ENCODE data around the gene TRIM6.
"Not testable (repeated sequence)": the region's sequence is repeated elsewhere in the genome, so short reads cannot be mapped to it uniquely, and the experiment has no call there.

Gene TRIM6

GRCh38 chr11:5596607-5597201 is at the start of gene TRIM6:
TSS of gene TRIM6 (plus strand) at chr11:5596637. CDS start at chr11:5596898, 261 bp downstream.
- DNase-seq (ENCODE audit: low read depth in 2 of 2) = no peak

DNA sequence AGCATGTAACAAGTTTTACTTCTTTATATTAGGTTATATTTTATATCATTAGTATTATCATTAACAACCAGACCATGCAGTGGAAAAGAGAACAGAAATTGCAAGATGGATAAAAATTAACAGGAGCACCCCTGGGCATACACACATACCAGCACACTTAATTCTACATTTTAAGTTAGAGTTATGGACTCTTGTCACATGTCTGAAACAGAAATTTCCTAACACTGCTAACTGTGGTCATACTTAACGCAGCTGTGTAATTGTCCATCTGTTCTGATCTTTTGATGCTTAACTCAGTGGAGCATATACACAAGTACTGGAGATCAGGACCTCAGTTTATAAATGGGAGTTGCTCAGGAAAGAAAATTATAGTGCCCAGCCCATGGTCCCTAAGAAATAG is 48.5 kb upstream of the TRIM6 start:
- DNase-seq (ENCODE audit: low read depth in 2 of 2) = no peak

- DNase-seq (ENCODE audit: low read depth in 2 of 2) = no peak
Measured at GRCh38 chr11:5548440-5548839, 48.0 kb upstream of the TRIM6 start, which contains the start of gene OR52H1. TSS of gene OR52H1 (minus strand) at chr11:5548540. CDS start at chr11:5545505, 3,035 bp downstream.

DNA sequence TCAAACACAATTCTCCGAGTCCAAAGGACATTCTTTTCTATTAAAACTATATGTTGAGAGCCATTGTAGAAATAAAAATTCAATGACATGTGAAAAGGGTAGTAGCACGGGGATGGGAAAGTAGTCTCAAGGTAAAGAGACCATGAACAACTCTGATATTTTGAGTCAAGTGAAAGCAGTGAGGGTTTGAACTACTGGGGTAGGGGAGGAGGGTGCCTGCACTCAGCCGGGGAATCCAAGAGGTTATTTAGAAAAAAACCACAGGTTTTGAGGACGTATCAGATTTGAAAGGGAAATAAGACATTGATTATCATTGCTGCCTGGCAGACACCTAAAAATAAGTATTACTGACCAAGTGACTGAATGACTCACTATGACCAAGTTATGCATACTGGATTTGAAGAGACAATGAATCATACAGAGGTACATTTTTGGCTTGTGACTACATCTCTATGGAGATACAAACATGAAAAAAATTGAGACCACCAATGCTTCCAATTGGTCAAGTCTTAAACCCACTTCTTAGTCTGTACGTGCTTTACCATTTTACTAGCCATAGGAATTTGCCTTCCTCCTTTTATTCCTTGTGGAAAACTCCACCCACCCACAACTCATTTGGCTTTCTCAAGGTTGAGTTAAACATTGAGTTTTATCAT is 45.9 kb upstream of the TRIM6 start:
- DNase-seq (ENCODE audit: low read depth in 2 of 2) = no peak

DNA sequence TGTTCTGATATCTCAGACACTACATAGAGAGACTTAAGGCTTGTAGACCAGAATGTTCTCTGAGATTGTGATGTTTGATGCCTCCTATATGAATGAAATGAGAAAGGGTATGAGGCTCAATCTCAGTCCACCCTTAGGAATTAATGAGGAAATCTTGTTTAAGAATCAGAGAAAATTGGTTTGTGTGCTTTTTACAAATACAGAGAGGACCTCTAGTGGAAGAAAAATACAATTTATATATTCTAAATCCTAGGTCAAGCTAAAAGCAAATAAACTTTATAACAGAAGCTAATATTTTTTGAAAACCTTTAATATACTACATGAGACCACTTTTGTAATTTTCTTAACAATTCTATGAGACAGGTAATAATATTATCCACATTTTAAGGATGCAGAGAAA is 43.1 kb upstream of the TRIM6 start:
- DNase-seq (ENCODE audit: low read depth in 2 of 2) = no peak

DNA sequence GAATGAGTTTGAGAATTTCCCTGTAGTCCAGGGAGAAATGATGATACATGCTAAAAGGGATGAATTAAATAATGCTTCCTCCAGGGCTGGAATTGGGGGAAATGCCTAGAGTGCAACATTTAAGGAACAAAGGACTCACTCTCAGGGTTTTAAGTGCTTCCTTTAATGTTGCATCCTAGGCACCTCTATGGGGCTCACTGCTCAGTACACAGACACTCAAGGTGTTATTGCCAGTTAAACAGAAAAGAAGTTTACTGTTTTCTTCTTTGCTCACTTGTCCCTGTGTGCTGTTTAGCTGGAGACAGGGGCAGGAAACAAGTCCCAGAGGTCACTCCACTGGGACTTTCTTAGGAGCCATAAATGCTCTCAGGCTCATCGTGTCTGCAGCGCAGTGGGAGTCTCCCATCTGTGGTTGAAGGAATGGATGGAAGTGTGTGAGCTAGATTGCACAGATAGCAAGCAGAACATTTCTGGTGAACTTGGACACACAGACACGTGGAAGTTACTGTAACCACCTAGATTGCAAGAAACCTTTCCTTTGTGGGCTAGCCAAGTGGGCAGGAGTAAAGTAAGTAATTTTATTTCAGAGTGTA is 39.7 kb upstream of the TRIM6 start:
- no peak for DNase-seq (ENCODE audit: low read depth in 2 of 2)

DNA sequence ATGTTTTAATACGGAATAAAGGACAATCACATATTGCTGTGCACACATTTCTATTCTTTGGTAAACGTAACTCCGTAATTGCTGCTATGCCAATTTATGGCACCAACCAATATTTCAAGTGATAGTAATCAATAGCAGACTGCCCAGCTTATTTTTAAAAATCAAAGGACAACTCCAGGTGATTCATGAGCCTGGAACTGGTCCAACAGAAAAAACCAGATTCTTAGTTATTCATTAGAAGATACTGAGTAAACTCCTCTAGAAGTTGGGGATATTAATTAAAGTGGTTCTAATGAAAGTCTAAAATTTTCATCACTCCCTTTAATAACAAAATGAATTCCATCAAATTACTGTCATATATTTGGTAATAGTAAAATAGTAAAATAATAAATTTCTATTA is 38.7 kb upstream of the TRIM6 start:
- no peak for DNase-seq (ENCODE audit: low read depth in 2 of 2)

- no peak for DNase-seq (ENCODE audit: low read depth in 2 of 2)
Measured at GRCh38 chr11:5564259-5565019, 32.0 kb upstream of the TRIM6 start.

DNA sequence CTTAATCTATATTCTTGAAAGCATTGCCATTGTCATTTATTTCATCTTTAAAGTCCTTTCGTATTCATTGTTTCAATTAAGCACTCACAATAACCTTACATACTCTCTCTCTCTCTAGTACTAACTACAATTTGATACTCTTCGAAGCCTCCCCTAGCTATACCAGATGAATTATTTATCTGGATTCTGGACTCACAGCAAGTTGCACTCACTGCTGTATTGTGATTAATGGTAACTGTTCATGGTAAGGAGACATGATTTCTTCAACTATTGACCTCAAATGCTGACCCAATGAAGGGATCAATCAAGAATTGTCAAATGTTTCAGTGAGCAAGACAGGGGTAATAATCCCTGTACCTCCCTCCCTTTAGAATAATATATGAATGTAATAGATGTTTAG is 21.8 kb upstream of the TRIM6 start:
- no peak for DNase-seq (ENCODE audit: low read depth in 2 of 2)

- DNase-seq (ENCODE audit: low read depth in 2 of 2) = no peak
Measured at GRCh38 chr11:5575152-5575551, 21.3 kb upstream of the TRIM6 start.

- DNase-seq (ENCODE audit: low read depth in 2 of 2) = no peak
Measured at GRCh38 chr11:5577101-5577500, 19.3 kb upstream of the TRIM6 start.

- no peak for DNase-seq (ENCODE audit: low read depth in 2 of 2)
Measured at GRCh38 chr11:5580577-5580976, 15.9 kb upstream of the TRIM6 start, which contains the start of gene OR52B6. TSS of gene OR52B6 (plus strand) at chr11:5580877. CDS start at chr11:5580877, 0 bp downstream.

GRCh38 chr11:5581014-5581413 is 15.4 kb upstream of the TRIM6 start:
- no peak for DNase-seq (ENCODE audit: low read depth in 2 of 2)

GRCh38 chr11:5584458-5584857 is 12.0 kb upstream of the TRIM6 start:
- DNase-seq (ENCODE audit: low read depth in 2 of 2) = not testable (repeated sequence)

DNA sequence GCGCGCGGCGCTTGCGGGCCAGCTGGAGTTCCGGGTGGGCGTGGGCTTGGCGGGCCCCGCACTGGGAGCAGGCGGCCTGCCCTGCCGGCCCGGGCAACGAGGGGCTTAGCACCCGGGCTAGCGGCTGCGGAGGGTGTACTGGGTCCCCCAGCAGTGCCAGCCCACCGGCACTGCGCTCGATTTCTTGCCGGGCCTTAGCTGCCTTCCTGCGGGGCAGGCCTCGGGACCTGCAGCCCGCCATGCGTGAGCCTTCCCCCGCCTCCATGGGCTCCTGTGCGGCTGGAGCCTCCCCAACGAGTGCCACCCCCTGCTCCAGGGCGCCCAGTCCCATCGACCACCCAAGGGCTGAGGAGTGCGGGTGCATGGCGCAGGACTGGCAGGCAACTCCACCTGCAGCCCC is 6.5 kb upstream of the TRIM6 start:
- not testable (repeated sequence) for DNase-seq (ENCODE audit: low read depth in 2 of 2)

- no peak for DNase-seq (ENCODE audit: low read depth in 2 of 2)
Measured at GRCh38 chr11:5591613-5592012, 4.8 kb upstream of the TRIM6 start.

DNA sequence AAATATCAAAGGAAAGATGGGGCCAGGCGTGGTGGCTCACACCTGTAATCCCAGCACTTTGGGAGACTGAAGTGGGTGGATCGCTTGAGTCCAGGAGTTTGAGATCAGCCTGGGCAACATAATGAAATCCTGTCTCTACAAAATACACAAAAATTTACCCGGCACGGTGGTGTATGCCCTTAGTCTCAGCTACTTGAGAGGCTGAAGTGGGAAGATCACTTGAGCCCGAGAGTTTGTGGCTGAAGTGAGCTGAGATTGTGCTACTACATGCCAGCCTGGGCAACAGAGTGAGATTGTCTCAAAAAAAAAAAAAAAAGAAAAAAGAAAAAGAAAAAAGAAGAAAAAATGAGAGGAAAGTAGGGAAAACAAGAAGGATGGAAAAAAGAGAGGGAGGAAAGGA is 3.8 kb upstream of the TRIM6 start:
- no peak for DNase-seq (ENCODE audit: low read depth in 2 of 2)

- no peak for DNase-seq (ENCODE audit: low read depth in 2 of 2)
Measured at GRCh38 chr11:5593146-5593545, 3.3 kb upstream of the TRIM6 start.

- DNase-seq (ENCODE audit: low read depth in 2 of 2) = no peak
Measured at GRCh38 chr11:5597953-5598352, 1.5 kb downstream of the TRIM6 start.

DNA sequence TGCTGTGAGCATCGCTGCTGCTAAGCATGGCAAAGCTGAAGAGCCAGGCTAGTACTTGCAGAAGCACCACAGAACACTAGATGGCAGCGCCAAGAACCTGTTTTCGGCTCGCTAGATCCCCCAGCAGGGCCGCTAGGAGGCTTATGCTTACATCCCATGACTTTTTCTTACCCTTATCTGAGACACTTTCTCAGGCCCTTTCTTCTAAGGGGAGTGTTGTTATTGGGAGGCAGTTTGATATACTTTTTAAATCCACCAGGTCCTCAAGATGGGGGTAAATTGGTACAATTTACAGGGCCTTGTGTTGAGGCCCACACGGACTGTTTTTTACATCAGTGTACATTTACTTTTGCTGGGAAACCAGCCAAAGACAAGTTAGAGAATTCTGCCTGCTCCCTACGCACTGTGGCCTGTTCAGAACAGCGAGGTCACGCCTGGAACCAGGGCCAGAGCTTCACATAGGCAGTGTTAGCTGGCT is 4.0 kb downstream of the TRIM6 start:
- peak in 1 of 2 donors; percentile 40 for DNase-seq (ENCODE audit: low read depth in 2 of 2)

DNA sequence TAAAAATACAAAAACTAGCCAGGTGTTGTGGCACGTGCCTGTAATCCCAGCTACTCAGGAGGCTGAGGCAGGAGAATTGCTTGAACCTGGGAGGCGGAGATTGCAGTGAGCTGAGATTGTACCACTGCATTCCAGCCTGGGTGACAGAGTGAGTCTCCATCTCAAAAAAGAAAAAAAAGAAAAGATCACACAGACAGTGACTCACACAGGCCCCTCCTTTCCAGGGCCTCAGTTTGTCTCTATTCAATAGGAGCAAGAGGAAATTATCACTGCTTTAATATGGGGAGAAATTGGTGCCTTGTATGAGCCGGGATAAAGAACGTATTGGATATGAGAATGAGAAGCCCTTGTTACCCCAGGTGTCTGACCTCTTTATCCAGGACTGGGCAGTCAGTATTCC is 6.4 kb downstream of the TRIM6 start:
- DNase-seq (ENCODE audit: low read depth in 2 of 2) = not testable (repeated sequence)

GRCh38 chr11:5603326-5603725 is 6.9 kb downstream of the TRIM6 start:
- no peak for DNase-seq (ENCODE audit: low read depth in 2 of 2)
